Lower leg skin (tissue), 4 donors: ENCODE results near the gene ARHGEF10L. TPM values are rescaled to one million over a fixed set of nuclear protein-coding genes. Genes with fewer than 3 reads are reported as not detected.

Experiments used
- DNase-seq, 2 donors: peaks; one replicate each; pipeline ENCODE4 v3.0.0-alpha.2; 2019; ENCODE audit warnings: low spot score in 2 of 2
- H3K4me3 ChIP-seq: fragments of 200-600 bp; sonication (generic); 2 replicates; pipeline ENCODE4 v1.5.1; 2017; ENCODE audit warnings: mild to moderate bottlenecking, low read depth; ENCODE audit not compliant: poor library complexity, severe bottlenecking
- POLR2A ChIP-seq, 2 donors: fragments of 450-650 bp; IDR thresholded peaks; one replicate each; pipeline ENCODE4 v1.6.1; 2016 to 2017; ENCODE audit warnings: antibody characterized with exemption in 2 of 2, mild to moderate bottlenecking in 1 of 2, moderate library complexity in 1 of 2
- WGBS, 2 donors: methylation state at CpG; one replicate each; pipeline ENCODE4 v1.1.5; 2018; 5-methylcytosine and 5-hydroxymethylcytosine counted together
- intact Hi-C: fragments of 100-400 bp; cut with DNase I; formaldehyde crosslinking; loops from one replicate; pipeline ENCODE4 v1.15.0; 2023; ENCODE audit warnings: low total_unique reads
- total RNA-seq, 4 donors: library from RNA; depleted of rRNA; stranded (reverse); fragments of >200 nt; gene quantifications; one replicate each; pipeline ENCODE4 v1.1.0, GENCODE V29; 2016
- TF ChIP-seq, protein P1 (sequence below), 3 donors: fragments of 450-650 bp; IDR thresholded peaks; one replicate each; pipeline ENCODE4 v1.5.1; 2016; ENCODE audit warnings: antibody characterized with exemption in 3 of 3, mild to moderate bottlenecking in 3 of 3, moderate library complexity in 2 of 3

The ARHGEF10L gene
- total RNA-seq, 4 donors from 2014 or later: 95.1 to 125 (median 114) TPM

DNA sequence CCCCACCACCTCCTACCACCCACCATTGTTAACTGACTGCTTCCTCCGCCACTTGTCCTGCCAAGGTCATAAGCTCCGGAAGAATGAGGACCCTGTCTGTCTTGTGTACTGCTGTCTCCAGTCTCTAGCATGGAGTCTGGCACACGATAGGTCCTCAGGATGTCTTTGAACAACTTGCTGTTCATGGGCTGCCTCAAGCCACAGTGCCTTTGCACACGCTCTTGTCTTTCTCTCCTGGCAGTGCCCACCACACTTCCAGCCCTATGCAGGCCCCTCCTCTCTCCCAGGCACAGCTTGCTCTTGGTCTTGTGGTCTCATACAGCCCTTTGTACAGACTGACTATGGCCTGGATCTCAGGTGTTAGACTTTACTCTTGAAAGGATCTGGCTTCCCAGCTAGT is 97.6 kb downstream of the ARHGEF10L start:
- DNase-seq: no peak
- H3K4me3 ChIP-seq: no peak overlapping the region
- TF ChIP-seq POLR2A (IDR thresholded peaks at IDR 0.05): no peak
- TF ChIP-seq, protein P1, sequence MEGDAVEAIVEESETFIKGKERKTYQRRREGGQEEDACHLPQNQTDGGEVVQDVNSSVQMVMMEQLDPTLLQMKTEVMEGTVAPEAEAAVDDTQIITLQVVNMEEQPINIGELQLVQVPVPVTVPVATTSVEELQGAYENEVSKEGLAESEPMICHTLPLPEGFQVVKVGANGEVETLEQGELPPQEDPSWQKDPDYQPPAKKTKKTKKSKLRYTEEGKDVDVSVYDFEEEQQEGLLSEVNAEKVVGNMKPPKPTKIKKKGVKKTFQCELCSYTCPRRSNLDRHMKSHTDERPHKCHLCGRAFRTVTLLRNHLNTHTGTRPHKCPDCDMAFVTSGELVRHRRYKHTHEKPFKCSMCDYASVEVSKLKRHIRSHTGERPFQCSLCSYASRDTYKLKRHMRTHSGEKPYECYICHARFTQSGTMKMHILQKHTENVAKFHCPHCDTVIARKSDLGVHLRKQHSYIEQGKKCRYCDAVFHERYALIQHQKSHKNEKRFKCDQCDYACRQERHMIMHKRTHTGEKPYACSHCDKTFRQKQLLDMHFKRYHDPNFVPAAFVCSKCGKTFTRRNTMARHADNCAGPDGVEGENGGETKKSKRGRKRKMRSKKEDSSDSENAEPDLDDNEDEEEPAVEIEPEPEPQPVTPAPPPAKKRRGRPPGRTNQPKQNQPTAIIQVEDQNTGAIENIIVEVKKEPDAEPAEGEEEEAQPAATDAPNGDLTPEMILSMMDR (IDR thresholded peaks at IDR 0.05): no peak
- WGBS, 2 donors: 92 to 97% methylated on average over 4 of the region's 4 CpGs
- intact Hi-C loops: no loop called here

DNA sequence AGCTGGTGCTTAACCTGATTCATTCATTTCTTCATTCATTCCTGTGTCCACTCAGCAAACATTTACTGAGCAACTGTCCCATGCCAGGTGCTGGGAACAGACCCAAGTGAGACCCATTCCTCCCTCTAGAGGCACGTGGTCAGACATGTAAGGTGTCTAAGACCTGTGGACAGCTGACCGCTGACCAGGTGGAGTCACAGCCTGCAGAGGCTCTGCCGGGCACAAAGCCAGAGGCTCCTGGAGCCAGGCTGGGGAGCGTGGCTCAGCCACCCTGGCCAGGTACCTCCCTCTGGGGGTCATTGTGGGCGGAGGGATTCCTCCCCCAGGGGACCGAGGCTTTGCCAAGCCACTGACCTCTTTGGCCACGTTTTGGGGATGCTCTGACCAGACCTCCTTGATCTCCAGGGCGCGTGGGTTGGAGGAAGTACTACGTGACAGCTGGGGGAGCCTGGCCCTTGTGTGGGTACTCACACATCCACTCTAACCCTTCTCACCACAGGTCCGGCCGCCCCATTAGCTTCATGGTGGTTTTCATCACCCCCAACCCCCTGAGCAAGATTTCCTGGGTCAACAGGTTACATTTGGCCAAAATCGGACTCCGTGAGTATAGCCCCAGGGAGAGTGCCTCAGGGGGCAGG is 100.3 kb downstream of the ARHGEF10L start:
- TF ChIP-seq, protein P1 (IDR thresholded peaks at IDR 0.05): no peak
- TF ChIP-seq POLR2A (IDR thresholded peaks at IDR 0.05): no peak
- no peak overlapping the region for H3K4me3 ChIP-seq
- WGBS, 2 donors: 85 to 90% methylated on average over 10 to 14 of the region's 14 CpGs
- intact Hi-C loops: no loop called here
- no peak for DNase-seq

DNA sequence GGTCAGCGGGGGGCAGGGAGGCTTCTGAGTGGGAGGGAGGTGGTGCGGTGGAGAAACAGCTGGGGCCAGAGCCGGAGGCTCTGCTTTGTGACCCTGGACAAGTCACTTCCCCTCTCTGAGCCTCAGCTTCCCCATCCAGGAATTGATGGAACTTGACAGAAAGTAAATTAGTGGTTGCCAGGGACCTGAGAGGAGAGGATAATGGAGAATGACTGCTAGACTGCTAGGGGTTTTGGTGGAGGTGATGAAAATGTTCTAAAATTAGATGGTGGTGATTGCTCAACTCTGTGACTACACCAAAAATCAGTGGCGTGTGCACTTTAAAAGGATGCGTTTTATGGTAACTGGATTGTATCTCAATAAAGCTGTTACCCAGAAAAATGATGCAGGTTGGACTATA is 100.9 kb downstream of the ARHGEF10L start:
- DNase-seq: no peak
- TF ChIP-seq, protein P1 (IDR thresholded peaks at IDR 0.05): no peak
- TF ChIP-seq POLR2A (IDR thresholded peaks at IDR 0.05): no peak
- H3K4me3 ChIP-seq: no peak overlapping the region
- intact Hi-C loops: no loop called here
- WGBS, 2 donors: 81 to 86% methylated on average over 5 of the region's 5 CpGs

DNA sequence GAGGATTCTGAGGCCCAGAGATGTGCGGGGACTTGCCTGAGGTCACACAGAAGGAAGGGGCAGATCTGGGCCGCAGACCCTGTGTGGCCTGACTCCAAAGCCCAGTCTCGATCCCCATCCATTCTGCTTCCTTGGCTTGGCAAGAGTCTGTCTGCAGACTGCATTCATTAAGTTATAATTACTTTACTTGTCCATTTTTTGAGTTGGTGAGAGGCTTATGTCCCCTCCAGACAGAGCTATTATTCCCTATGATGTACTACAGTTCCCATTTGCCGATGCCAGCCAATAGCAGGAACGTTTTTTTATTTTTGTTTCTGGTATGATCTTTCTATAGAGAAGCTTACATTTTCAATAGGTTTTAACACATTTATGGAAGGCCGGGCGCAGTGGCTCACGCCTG is 101.5 kb downstream of the ARHGEF10L start:
- intact Hi-C loops: no loop called here
- no peak for DNase-seq
- TF ChIP-seq POLR2A (IDR thresholded peaks at IDR 0.05): no peak
- TF ChIP-seq, protein P1 (IDR thresholded peaks at IDR 0.05): no peak
- H3K4me3 ChIP-seq: no peak overlapping the region
- whole genome bisulfite sequencing, 2 donors: 89 to 91% methylated on average over 8 of the region's 8 CpGs

DNA sequence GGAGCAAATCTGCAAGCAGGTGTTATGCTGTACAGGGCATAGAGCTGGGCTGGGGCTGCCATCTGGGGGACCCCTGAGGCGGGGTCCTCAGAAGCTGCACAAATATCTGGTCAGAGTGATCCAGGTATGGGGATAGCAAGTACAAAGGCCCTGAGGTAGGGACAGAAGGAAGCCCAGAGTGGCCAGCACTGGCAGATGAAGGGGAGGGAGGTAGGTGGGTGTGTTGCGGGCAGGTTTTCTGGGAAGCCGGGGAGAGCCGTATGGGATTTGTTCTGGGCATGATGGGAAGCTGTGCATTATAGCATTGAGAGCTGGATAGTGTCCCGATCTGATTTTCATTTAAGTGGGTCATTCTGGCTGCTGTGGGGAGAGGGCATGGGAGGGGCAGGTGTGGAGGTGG is 102.7 kb downstream of the ARHGEF10L start:
- 88 to 89% methylated on average over 5 of the region's 5 CpGs for WGBS, 2 donors
- DNase-seq: no peak
- no peak overlapping the region for H3K4me3 ChIP-seq
- TF ChIP-seq, protein P1 (IDR thresholded peaks at IDR 0.05): no peak
- TF ChIP-seq POLR2A (IDR thresholded peaks at IDR 0.05): no peak
- intact Hi-C loops: no loop called here

DNA sequence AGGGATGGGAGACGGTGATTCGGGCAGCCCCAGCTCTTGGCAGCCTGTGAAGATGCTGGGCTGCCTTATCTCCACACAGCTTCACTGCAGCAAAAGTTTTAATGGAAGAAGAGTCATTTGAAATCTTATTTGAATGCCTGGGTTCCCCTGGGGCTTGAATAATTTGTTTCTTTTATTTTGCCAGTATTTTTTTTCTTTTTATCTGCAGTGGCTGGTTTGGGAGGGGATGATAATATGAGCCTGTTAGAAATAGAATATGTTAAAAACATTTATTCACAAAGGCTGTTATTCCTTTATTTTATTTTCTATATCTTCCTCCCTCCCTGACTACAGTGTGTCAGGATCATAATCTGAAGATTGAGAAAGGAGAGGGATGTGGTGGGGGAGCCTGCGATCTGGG is 103.4 kb downstream of the ARHGEF10L start:
- no peak for DNase-seq
- no peak for TF ChIP-seq POLR2A (IDR thresholded peaks at IDR 0.05)
- TF ChIP-seq, protein P1 (IDR thresholded peaks at IDR 0.05): no peak
- 62 to 64% methylated on average over 3 of the region's 3 CpGs for WGBS, 2 donors
- no peak overlapping the region for H3K4me3 ChIP-seq
- intact Hi-C loops: no loop called here
